Dermis blood vessel endothelial cell (primary cell): Measurements from ENCODE around the gene CMTM3. TPM values are rescaled to one million over a fixed set of nuclear protein-coding genes. Genes with fewer than 3 reads are reported as not detected.
"Not testable (repeated sequence)": the region's sequence is repeated elsewhere in the genome, so short reads cannot be mapped to it uniquely, and the experiment has no call there.

Experiments used
- DNase-seq: peaks from one replicate; pipeline ENCODE4 v3.0.0; 2010
- total RNA-seq: library from RNA; depleted of rRNA; stranded (reverse); fragments of >200 nt; gene quantifications from 2 replicates; pipeline ENCODE4 v1.2.3, GENCODE V29; 2014

CMTM3 gene
- total RNA-seq, 1 donor from 2014 or later: 23.3 TPM

GRCh38 chr16:66637806-66638205 is 33.3 kb downstream of the CMTM3 start:
- no peak for DNase-seq

DNA sequence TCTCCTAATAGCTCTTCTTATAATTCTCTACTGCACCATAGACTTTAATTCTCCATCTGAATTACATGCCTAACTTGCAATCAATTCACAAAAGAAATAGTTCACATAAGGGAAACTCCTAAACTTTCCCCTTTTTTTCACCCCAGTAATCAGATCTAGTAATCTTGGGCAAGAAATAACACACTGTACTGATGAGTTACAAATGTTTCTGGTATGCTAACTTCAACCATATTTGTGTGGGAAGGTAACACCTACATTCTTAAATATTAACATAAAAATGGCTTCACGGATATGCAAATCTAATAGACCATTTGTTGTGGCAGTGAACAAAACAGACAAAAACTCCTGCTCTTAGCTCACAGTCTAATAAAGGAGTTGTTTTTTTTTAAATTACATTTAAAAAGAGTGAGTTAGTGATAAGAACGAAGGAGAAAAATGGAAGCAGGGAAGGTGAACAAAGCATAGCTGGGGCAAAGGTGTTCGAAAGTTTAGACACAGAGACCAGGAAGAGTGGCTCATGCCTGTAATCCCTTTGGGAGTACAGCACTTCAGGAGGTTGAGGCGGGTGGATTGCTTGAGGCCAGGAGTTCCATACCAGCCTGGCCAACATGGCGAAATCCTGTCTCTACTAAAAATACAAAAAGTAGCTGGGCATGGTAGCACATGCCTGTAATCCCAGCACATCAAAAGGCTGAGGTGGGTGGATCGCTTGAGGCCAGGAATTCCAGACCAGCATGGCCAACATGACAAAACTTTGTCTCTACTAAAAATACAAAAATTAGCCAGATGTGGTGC is 34.8 kb downstream of the CMTM3 start:
- no peak for DNase-seq

DNA sequence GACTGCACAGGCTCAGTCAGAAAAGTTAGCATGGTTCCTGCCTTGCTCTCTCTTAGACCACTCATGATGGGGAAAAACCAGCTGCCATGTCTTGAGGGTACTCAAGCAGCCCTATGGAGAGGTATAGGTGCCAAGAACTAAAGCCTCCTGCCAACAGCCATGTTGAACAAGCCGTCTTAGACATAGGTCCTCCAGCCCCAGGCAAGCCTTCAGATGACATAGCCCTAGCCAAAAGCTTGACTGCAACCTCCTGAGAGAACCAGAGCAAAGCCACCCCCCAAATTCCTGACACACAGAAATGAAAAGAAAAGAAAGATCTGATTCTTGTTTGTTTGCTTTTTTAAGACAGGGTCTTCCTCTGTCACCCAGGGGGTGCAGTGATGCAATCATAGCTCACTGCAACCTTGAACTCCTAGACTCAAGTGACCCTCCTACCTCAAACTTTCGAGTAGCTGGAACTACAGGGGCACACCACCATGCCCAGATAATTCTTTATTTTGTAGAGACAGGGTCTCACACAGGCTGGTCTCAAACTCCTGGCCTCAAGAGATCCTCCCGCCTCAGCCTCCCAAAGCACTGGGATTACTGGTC is 36.3 kb downstream of the CMTM3 start:
- DNase-seq: no peak

- no peak for DNase-seq
Measured at GRCh38 chr16:66641387-66641786, 36.9 kb downstream of the CMTM3 start.

DNA sequence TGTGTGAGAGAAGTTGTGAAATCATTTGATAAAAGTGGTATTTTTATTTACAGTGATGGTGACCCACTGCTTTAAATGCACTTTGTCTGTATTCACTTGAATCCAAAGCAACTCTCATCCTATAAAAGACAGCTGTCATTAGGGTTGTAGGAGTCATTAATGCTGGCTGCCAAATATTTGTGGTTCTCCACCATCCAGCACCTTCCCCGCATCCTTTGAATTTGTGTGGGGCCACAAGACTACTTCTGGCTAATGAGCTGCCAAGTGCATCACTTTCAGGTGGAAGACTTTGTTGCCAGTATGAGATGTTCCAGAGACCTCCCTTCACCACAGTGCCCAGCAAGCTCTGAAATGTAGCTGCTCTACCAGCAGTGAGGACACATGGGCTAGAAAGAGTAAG is 43.4 kb downstream of the CMTM3 start:
- no peak for DNase-seq

- no peak for DNase-seq
Measured at GRCh38 chr16:66649167-66649566, 44.7 kb downstream of the CMTM3 start.

GRCh38 chr16:66649636-66650205 is 45.2 kb downstream of the CMTM3 start:
- DNase-seq: no peak

DNA sequence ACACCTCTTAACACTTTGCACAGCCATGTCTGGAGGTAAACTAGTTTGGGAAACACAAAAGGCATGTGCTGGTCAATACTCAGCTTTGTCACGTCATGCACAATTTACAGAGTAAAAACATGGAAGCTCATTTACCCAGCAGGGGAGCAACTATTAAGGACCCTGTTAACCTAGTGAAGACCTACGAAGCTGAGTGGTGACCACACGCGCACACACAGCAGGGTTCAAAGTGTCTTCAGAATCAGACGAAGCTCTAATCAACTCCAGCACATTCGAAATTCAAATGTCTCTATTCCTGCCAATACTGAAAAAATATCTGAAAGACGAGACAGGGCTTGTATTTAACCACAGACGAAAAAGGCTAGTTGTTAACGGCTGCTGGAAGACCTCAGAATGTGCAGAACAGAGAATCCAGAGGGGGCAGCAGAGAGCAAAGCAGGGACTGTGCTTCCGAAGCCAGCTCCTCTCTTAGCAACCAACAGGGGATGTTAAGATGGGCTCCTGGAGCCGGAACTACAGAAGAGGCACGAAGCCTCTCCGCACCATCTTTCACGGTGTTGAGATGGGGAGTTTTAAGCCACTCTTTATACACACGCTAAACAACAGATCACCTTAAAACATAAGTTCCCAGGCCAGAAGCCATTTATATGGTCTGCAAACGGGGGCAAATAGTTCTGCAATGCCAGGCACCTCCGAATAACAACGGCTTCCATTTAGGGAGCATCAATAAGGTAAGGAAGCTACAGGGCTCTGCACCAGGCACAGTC is 46.4 kb downstream of the CMTM3 start:
- peak; percentile 87 for DNase-seq

DNA sequence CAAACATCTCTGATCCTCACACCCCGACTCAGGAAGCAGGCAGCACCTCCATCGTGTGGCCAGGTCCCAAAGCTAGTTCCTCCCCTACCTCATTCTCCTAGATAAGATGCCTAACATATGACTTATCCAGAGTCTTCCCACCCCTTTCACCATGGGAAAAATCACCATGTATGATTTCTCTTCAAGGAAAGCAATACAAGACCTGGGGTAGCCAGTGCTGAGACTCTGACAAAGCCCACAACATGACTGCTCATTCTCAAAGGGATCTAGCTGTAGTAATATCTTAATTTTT is 46.9 kb downstream of the CMTM3 start:
- no peak for DNase-seq

- DNase-seq: no peak
Measured at GRCh38 chr16:66651965-66652364, 47.5 kb downstream of the CMTM3 start.

DNA sequence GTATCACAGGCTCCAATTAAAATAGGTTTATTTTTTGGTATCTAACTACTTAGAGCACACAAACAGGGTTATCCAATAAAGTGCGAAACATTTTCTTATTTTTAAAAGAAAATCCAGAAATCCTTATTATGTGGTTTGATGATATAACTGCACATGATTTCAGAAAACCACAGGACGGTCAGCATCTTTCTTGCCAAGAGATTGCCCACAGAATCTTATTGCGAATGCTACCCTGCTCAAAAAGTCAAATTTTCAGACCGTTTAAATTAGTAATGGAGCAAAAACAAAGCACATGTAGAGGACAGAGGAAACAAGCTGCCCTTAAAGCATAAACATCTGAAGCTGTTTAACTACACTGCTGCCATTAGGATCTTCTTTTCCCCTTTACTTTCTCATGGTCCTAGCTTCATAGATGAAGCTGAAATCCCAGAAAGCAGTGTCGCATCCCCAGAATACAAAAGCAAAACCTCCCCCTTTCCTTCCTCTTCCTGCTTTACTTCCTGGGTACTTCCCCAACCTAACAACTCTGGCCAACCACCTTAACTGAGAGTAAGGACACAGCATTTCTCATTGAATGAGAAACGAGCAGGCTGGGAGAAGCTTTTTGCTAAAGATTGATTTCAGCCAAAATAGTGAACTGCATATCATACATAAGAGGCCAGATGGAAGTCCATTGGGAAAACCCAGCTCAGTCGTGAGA is 48.3 kb downstream of the CMTM3 start:
- DNase-seq: no peak

GRCh38 chr16:66653581-66654350 is 49.3 kb downstream of the CMTM3 start:
- no peak for DNase-seq

DNA sequence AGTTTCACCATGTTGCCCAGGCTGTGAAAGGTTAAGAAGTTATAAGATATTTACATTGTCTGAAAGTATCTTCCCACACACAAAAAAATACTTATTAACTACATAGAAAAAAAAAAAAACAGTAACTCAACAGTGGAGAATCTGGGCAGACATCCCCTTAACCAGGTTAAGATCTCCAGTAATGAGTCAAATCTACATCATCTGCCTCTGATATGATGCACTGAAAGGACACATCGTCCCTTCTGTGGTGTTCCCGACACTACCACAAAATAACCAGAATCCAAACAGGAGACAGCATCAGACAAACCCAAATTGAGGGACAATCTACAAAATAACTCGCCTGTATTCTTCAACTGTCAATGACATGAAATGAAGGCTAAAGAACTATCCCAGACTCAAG is 52.0 kb downstream of the CMTM3 start:
- DNase-seq: no peak

DNA sequence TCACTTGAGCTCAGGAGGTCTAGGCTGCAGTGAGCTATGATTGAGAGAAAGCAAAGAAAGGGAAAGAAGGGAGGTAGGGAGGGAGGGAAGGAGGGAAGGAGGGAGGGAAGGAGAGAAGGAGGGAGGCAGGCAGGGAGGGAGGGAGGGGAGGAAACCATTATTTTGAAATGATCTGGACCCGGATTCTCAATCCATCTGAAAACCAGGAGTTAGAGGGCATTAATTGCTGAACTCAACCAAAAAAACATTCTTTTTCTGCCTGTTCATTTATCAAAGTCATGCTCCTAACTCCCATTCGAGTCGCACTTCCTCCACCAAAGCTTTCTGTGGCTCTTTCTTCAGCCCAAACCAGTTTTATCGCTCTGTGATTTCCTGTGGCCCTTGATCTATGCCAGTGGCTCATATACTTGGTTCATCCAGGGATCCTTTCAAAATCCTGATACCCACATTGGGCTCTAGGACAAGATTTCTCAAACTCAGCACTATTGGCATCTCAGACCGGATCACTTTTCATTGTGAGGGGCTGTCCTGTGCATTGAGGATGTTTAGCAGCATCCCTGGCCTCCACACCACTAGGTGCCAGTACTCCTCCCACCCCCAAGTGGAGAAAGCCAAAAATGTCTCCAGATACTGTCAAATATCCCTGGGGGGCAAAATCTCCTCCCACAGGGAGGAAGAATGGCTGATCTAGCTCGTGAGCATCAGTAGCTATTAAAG is 53.8 kb downstream of the CMTM3 start:
- no peak for DNase-seq

- DNase-seq: no peak
Measured at GRCh38 chr16:66658860-66659190, 54.3 kb downstream of the CMTM3 start.

- DNase-seq: peak; percentile 87
Measured at GRCh38 chr16:66660422-66661209, 56.1 kb downstream of the CMTM3 start.

DNA sequence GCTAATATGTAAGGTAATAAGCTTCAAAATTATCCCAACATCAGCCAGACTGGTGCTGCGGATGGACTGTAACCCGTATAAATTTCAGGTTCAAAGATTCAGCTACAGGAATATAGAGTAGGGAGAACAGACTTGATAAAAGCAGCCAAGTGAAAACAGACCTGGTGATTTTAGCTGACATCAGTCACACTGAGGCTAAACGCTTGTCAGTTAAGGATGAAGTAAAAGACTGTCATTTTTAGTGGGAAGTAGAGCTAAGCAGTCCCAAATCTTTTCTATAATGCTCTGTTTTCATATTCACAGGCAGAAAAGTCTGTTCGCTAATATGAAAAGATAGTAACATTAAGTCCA is 56.7 kb downstream of the CMTM3 start:
- no peak for DNase-seq

DNA sequence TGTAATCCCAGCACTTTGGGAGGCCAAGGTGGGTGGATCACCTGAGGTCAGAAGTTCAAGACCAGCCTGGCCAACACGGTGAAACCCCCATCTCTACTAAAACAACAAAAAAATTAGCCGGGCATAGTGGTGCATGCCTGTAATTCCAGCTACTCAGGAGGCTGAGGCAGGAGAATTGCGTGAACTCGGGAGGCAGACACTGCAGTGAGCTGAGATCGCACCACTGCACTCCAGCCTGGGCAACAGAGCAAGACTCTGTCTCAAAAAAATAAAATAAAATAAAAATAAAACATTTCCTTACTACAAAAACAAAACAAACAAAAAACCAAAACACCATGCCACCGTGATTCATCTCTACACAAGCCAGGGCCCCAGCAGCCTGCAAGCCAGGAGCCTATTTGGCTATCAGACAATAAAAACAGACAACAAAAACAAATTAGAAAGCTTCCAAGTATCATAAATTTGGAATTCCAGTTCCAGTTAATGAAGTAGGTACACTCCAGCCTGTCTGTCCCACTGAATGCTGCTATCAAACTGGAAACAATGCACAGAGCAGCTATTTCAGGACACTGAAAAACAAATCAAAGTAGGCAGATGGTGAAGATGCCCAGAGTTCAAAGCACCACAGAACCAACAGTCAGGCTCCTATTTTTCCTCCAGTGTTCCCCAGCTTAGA is 57.3 kb downstream of the CMTM3 start:
- not testable (repeated sequence) for DNase-seq

- peak; percentile 71 for DNase-seq
Measured at GRCh38 chr16:66662445-66663194, 58.1 kb downstream of the CMTM3 start.
